HCT116 (cell line): ENCODE results near the gene RASSF6. TPM values are rescaled to one million over a fixed set of nuclear protein-coding genes. Genes with fewer than 3 reads are reported as not detected.

Experiments
- ATAC-seq: fragments of 200-7000 bp; cut with Tn5 transposase; 2 replicates; pipeline ENCODE4 v1.9.1; 2020; ENCODE audit warnings: mild to moderate bottlenecking, moderate library complexity
- Bru-seq: library from RNA; stranded (reverse); fragments of 400-500 nt; gene quantifications from one replicate; lab custom pipeline; 2021; lab: Mats Ljungman, UMichigan
- BruChase-seq, 2 experiments: library from RNA; stranded (reverse); fragments of 400-500 nt; gene quantifications; one replicate each; lab custom pipeline; 2021; lab: Mats Ljungman, UMichigan
- BruUV-seq: library from RNA; stranded (reverse); fragments of 400-500 nt; replicated peaks from 2 replicates; lab custom pipeline; 2021; lab: Mats Ljungman, UMichigan
- CTCF ChIA-PET: fragments of 300-600 bp; sonication (Branson Sonifier 250); formaldehyde crosslinking; loops from one replicate; lab custom pipeline; 2021; ENCODE audit warnings: antibody characterized with exemption; lab: Charles Lee
- POLR2A ChIA-PET: fragments of 300-600, 350-600 bp; sonication (Branson Sonifier 250); formaldehyde crosslinking; loops from one replicate; lab custom pipeline; 2021; ENCODE audit warnings: antibody characterized with exemption; lab: Charles Lee
- RAD21 ChIA-PET, 2 experiments: fragments of 300-600 bp; sonication (Branson Sonifier 250); formaldehyde crosslinking; loops; one replicate each; lab custom pipeline; 2023; ENCODE audit warnings: low total read pairs in 2 of 2; ENCODE audit not compliant: uncharacterized antibody in 2 of 2, unreplicated experiment in 2 of 2, low non-redundant PET in 1 of 2; lab: Charles Lee
- DNase-seq: peaks from one replicate; pipeline ENCODE4 v3.0.0-alpha.2; 2010; ENCODE audit warnings: low read depth, low spot score
- H2AFZ ChIP-seq: fragments of 200-600 bp; shearing (Covaris generic), sonication (generic); 2 replicates; pipeline ENCODE4 v1.6.1; 2017; ENCODE audit warnings: low read depth, mixed run types, mixed read lengths, antibody characterized with exemption, low read length; ENCODE audit not compliant: poor library complexity, severe bottlenecking
- H3K27ac ChIP-seq: 2 replicates; pipeline ENCODE4 v1.5.1; 2012; ENCODE audit warnings: low read depth, low read length
- H3K27me3 ChIP-seq: fragments of 200-600 bp; sonication (generic); 2 replicates; pipeline ENCODE4 v1.6.1; 2016; ENCODE audit warnings: mixed run types, low read length, mixed read lengths; ENCODE audit not compliant: insufficient read depth
- H3K36me3 ChIP-seq, 2 experiments: fragments of 200-500 bp in 1 of 2; fragments of 200-600 bp in 1 of 2; sonication (Bioruptor generic) in 1 of 2; sonication (generic) in 1 of 2; 2 replicates each; pipeline versions ENCODE4 v1.5.1 to v1.6.1; 2014 to 2016; ENCODE audit warnings: low read length in 2 of 2, inconsistent platforms in 1 of 2, mixed read lengths in 1 of 2, mixed run types in 1 of 2; ENCODE audit not compliant: insufficient read depth in 2 of 2, control insufficient read depth in 1 of 2
- H3K4me1 ChIP-seq, 2 experiments: fragments of 200-600 bp in 1 of 2; sonication (generic) in 1 of 2; 2 replicates each; pipeline versions ENCODE4 v1.5.1 to v1.6.1; 2012 to 2017; ENCODE audit warnings: low read length in 2 of 2, inconsistent platforms in 1 of 2, mild to moderate bottlenecking in 1 of 2, mixed read lengths in 1 of 2, mixed run types in 1 of 2, moderate library complexity in 1 of 2; ENCODE audit not compliant: insufficient read depth in 2 of 2, control insufficient read depth in 1 of 2
- H3K4me2 ChIP-seq: fragments of 200-600 bp; sonication (generic); 2 replicates; pipeline ENCODE4 v1.6.1; 2017; ENCODE audit warnings: mixed run types, low read length, mixed read lengths
- H3K4me3 ChIP-seq, 2 experiments: fragments of 200-600 bp in 1 of 2; sonication (generic) in 1 of 2; replicated peaks in 1 of 2; 2 replicates each; pipeline ENCODE4 v1.5.1; 2011 to 2016; ENCODE audit warnings: low read length in 2 of 2, control low read depth in 1 of 2, low read depth in 1 of 2, mild to moderate bottlenecking in 1 of 2, mixed read lengths in 1 of 2, mixed run types in 1 of 2
- H3K79me2 ChIP-seq: fragments of 200-600 bp; sonication (generic); 2 replicates; pipeline ENCODE4 v1.6.1; 2017; ENCODE audit warnings: mild to moderate bottlenecking, mixed run types, low read length, moderate library complexity, mixed read lengths; ENCODE audit not compliant: insufficient read depth
- H3K9ac ChIP-seq: fragments of 200-600 bp; sonication (generic); 2 replicates; pipeline ENCODE4 v1.6.1; 2016; ENCODE audit warnings: low read length, mixed read lengths
- H3K9me2 ChIP-seq: fragments of 200-600 bp; sonication (generic), shearing (Covaris generic); 2 replicates; pipeline ENCODE4 v1.6.1; 2017; ENCODE audit warnings: mixed run types, mild to moderate bottlenecking, moderate library complexity; ENCODE audit not compliant: insufficient read depth
- H3K9me3 ChIP-seq, 2 experiments: fragments of 200-500 bp in 1 of 2; fragments of 200-600 bp in 1 of 2; sonication (Bioruptor generic) in 1 of 2; sonication (generic) in 1 of 2; 2 replicates each; pipeline ENCODE4 v1.6.1; 2014 to 2017; ENCODE audit warnings: low read length in 2 of 2, mixed read lengths in 2 of 2, inconsistent platforms in 1 of 2, low read depth in 1 of 2, mild to moderate bottlenecking in 1 of 2, mixed run types in 1 of 2, moderate library complexity in 1 of 2; ENCODE audit not compliant: control insufficient read depth in 1 of 2, insufficient read depth in 1 of 2
- H4K20me1 ChIP-seq: fragments of 200-600 bp; sonication (generic), shearing (Covaris generic); 2 replicates; pipeline ENCODE4 v1.6.1; 2017; ENCODE audit warnings: mixed run types, mild to moderate bottlenecking, moderate library complexity; ENCODE audit not compliant: insufficient read depth
- CBX3 ChIP-seq: IDR thresholded peaks from 2 replicates; pipeline ENCODE4 v1.6.1; 2012; ENCODE audit warnings: low read depth
- CEBPB ChIP-seq: IDR thresholded peaks from 2 replicates; pipeline ENCODE4 v1.6.1; 2012; ENCODE audit warnings: low read depth
- CTCF ChIP-seq, 3 experiments: fragments of 200-600 bp in 1 of 3; sonication (generic) in 1 of 3; IDR thresholded peaks in 2 of 3; conservative IDR thresholded peaks in 1 of 3; 2 replicates each; pipeline ENCODE4 v1.5.1; 2012 to 2017; ENCODE audit warnings: low read depth in 2 of 3, low read length in 2 of 3, antibody characterized with exemption in 1 of 3, borderline replicate concordance in 1 of 3, control low read depth in 1 of 3, mild to moderate bottlenecking in 1 of 3, mixed read lengths in 1 of 3, mixed run types in 1 of 3, moderate library complexity in 1 of 3; ENCODE audit not compliant: insufficient read depth in 1 of 3
- EGR1 ChIP-seq: IDR thresholded peaks from 2 replicates; pipeline ENCODE4 v1.6.1; 2012; ENCODE audit warnings: low read depth
- ELF1 ChIP-seq: IDR thresholded peaks from 2 replicates; pipeline ENCODE4 v1.6.1; 2012; ENCODE audit warnings: low read depth, borderline replicate concordance
- EZH2 ChIP-seq: fragments of 200-600 bp; sonication (generic); IDR thresholded peaks from 2 replicates; pipeline ENCODE4 v1.6.1; 2017; ENCODE audit warnings: antibody characterized with exemption, mixed run types
- EZH2phosphoT487 ChIP-seq: fragments of 200-600 bp; IDR thresholded peaks from 2 replicates; pipeline ENCODE4 v1.6.1; 2018; ENCODE audit warnings: antibody characterized with exemption, borderline replicate concordance
- FOSL1 ChIP-seq: IDR thresholded peaks from 2 replicates; pipeline ENCODE4 v1.6.1; 2012; ENCODE audit warnings: low read depth
- JUND ChIP-seq: IDR thresholded peaks from 2 replicates; pipeline ENCODE4 v1.6.1; 2012
- POLR2A ChIP-seq: IDR thresholded peaks from 2 replicates; pipeline ENCODE4 v1.7.0; 2011; ENCODE audit warnings: borderline replicate concordance; ENCODE audit not compliant: insufficient read depth, insufficient read length; ENCODE audit errors: extremely low read depth
- POLR2AphosphoS5 ChIP-seq: IDR thresholded peaks from 2 replicates; pipeline ENCODE4 v1.6.1; 2011; ENCODE audit warnings: mild to moderate bottlenecking, low read depth, low read length, moderate library complexity
- RAD21 ChIP-seq: IDR thresholded peaks from 2 replicates; pipeline ENCODE4 v1.6.1; 2012; ENCODE audit warnings: low read depth, mild to moderate bottlenecking
- SIN3A ChIP-seq: IDR thresholded peaks from 2 replicates; pipeline ENCODE4 v1.6.1; 2012; ENCODE audit warnings: low read depth
- SP1 ChIP-seq: IDR thresholded peaks from 2 replicates; pipeline ENCODE4 v1.6.1; 2012; ENCODE audit warnings: low read depth
- SRF ChIP-seq: IDR thresholded peaks from 2 replicates; pipeline ENCODE4 v1.6.1; 2012; ENCODE audit warnings: low read depth
- TCF7L2 ChIP-seq: IDR thresholded peaks from 2 replicates; pipeline ENCODE4 v1.7.0; 2011; ENCODE audit warnings: borderline replicate concordance, inconsistent platforms; ENCODE audit not compliant: insufficient read depth, insufficient read length; ENCODE audit errors: extremely low read depth
- YY1 ChIP-seq: IDR thresholded peaks from 2 replicates; pipeline ENCODE4 v1.6.1; 2011; ENCODE audit warnings: low read length, low read depth, moderate library complexity, mild to moderate bottlenecking; ENCODE audit not compliant: insufficient replicate concordance; ENCODE audit errors: extremely low read depth
- ZBTB33 ChIP-seq: IDR thresholded peaks from 2 replicates; pipeline ENCODE4 v1.6.1; 2011; ENCODE audit warnings: mild to moderate bottlenecking, low read length, moderate library complexity; ENCODE audit not compliant: insufficient replicate concordance; ENCODE audit errors: extremely low read depth
- ZNF274 ChIP-seq: fragments of 200-500 bp; sonication (Bioruptor generic); IDR thresholded peaks from 2 replicates; pipeline ENCODE4 v1.6.1; 2014; ENCODE audit warnings: mild to moderate bottlenecking, low read depth, low read length, inconsistent platforms
- intact Hi-C: fragments of 100-400 bp; cut with micrococcal nuclease; formaldehyde crosslinking; loops from 2 replicates; pipeline ENCODE4 v1.10.0; 2022
- long read RNA-seq: library from polyadenylated mRNA; unstranded; transcript quantifications from one replicate; pipeline ENCODE4 v2.0.0, GENCODE V29; 2021; ENCODE audit not compliant: unreplicated experiment
- polyA plus RNA-seq: library from polyadenylated mRNA; unstranded; fragments of >200 nt; gene quantifications from 2 replicates; pipeline ENCODE4 v1.2.1, GENCODE V29; 2012; ENCODE audit warnings: missing spikeins
- total RNA-seq: library from RNA; stranded (reverse); gene quantifications from one replicate; pipeline ENCODE4 v1.2.1, GENCODE V29; 2021; ENCODE audit not compliant: unreplicated experiment

Gene RASSF6
- 1.1 TPM for total RNA-seq
- polyA plus RNA-seq = 0.25 and 0.29 TPM in 2 replicates
- percentile 40 among the genes with signal in this experiment for Bru-seq, nascent RNA
- BruChase-seq, experiment 1, labeled RNA remaining after a 6-hour chase = percentile 39 among the genes with signal in this experiment
- percentile 36 among the genes with signal in this experiment for BruChase-seq, experiment 2, labeled RNA remaining after a 2-hour chase
- long read RNA-seq, full-length matches to known transcripts = 2 of 2 reads
- long read RNA-seq, partial matches to known transcripts = 0 of 2 reads
- long read RNA-seq, other reads (novel, unspliced or antisense) = 0 of 2 reads

- H4K20me1 ChIP-seq = no peaks in the 10 kb centered on the region
- H3K79me2 ChIP-seq = no peaks in the 10 kb centered on the region
- intact Hi-C loops = no loop called here
- CTCF ChIA-PET = interaction anchor here (0.6 to 1.2 kb wide), 3 partner anchors 27 to 279 kb away, joined by 3 to 4 read pairs (median 3); no protein-coding TSS in a partner anchor
- peak within 1 kb of the TSS; percentile 76 for H3K4me2 ChIP-seq
- no peak within 1 kb of the TSS for H3K27ac ChIP-seq
- H3K9ac ChIP-seq = peak within 1 kb of the TSS; percentile 28
- no TSS peak for BruUV-seq
- peaks cover 3 to 21% of the 10 kb centered on the region in 2 experiments; a peak in 2 of 4 replicates for H3K4me1 ChIP-seq
- H3K27me3 ChIP-seq = no peaks in the 10 kb centered on the region
- peak within 1 kb of the TSS; percentile 45 to 57 for H3K4me3 ChIP-seq
- H3K9me3 ChIP-seq = no peaks in the 10 kb centered on the region
- peak within 1 kb of the TSS; percentile 96 for H2AFZ ChIP-seq
- no peaks in the 10 kb centered on the region for H3K9me2 ChIP-seq
- ATAC-seq (peak; percentile 100), DNase-seq (peak; percentile 55)
- RAD21 ChIA-PET = interaction anchor here in 1 of 2 experiments (0.6 kb wide), 1 partner anchor 13 kb away, joined by 3 read pairs; no protein-coding TSS in a partner anchor
- POLR2A ChIA-PET = interaction anchor here (1.1 kb wide), 1 partner anchor 9 kb away, joined by 3 read pairs; no protein-coding TSS in a partner anchor
- no peaks in the 10 kb centered on the region for H3K36me3 ChIP-seq
- TF ChIP-seq ZNF274 (no peak), EGR1 (no peak), TCF7L2 (no peak), YY1 (no peak), POLR2A (no peak), SP1 (peak; percentile 31; the same call in 1 of the 2 replicates), CTCF (IDR thresholded peaks at IDR 0.05 in 2 of 3, conservative IDR thresholded peaks at IDR 0.05 in 1 of 3; ENCODE audit: borderline replicate concordance in 1 of 3, insufficient read depth in 1 of 3, low read depth in 2 of 3, low read length in 2 of 3) (0 out of 6 replicates have a peak, but pooled peaks of 1 of the 3 experiments have one; percentile 12), EZH2 (no peak), CEBPB (0 out of 2 replicates have a peak, but pooled peaks have one; percentile 29), ZBTB33 (no peak), FOSL1 (no peak), ELF1 (no peak), JUND (no peak), CBX3 (peak; percentile 41; the same call in 1 of the 2 replicates), SRF (no peak), POLR2AphosphoS5 (peak; percentile 51), SIN3A (peak; percentile 64; the same call in 1 of the 2 replicates), RAD21 (no peak), EZH2phosphoT487 (no peak)
Measured at GRCh38 chr4:73620115-73620792, at the start of gene RASSF6. TSS of gene RASSF6 (minus strand) at chr4:73620436. CDS start at chr4:73611795, 8,641 bp downstream.
